Testis (tissue), 3 donors: ENCODE measurements around the gene HSPH1. TPM values are rescaled to one million over a fixed set of nuclear protein-coding genes. Genes with fewer than 3 reads are reported as not detected.

Source experiments
- DNase-seq: peaks from one replicate; pipeline ENCODE4 v3.0.0-alpha.2; 2019
- H3K27ac ChIP-seq, 2 donors: fragments of 200-600 bp; sonication (generic); one replicate each; pipeline ENCODE4 v1.5.1; 2019
- H3K27me3 ChIP-seq: fragments of 200-600 bp; sonication (generic); one replicate; pipeline ENCODE4 v1.5.1; 2019
- H3K36me3 ChIP-seq: fragments of 200-600 bp; sonication (generic); one replicate; pipeline ENCODE4 v1.5.1; 2017; ENCODE audit warnings: low read depth; ENCODE audit errors: missing control alignments
- H3K4me1 ChIP-seq: fragments of 200-600 bp; sonication (generic); one replicate; pipeline ENCODE4 v1.5.1; 2019
- H3K4me3 ChIP-seq, 2 donors: fragments of 200-600 bp; sonication (generic); one replicate each; pipeline ENCODE4 v1.5.1; 2017 to 2019
- H3K9me3 ChIP-seq: fragments of 200-600 bp; sonication (generic); one replicate; pipeline ENCODE4 v1.5.1; 2017
- POLR2A ChIP-seq: fragments of 450-650 bp; IDR thresholded peaks from one replicate; pipeline ENCODE4 v1.6.1; 2017; ENCODE audit warnings: antibody characterized with exemption, mild to moderate bottlenecking, moderate library complexity
- WGBS, 2 donors: methylation state at CpG; one replicate each; pipeline ENCODE4 v1.1.5; 2018; 5-methylcytosine and 5-hydroxymethylcytosine counted together
- intact Hi-C: fragments of 100-400 bp; cut with DNase I; formaldehyde crosslinking; loops from one replicate; pipeline ENCODE4 v1.15.1; 2023; ENCODE audit warnings: low total_unique reads
- polyA plus RNA-seq: library from polyadenylated mRNA; stranded (reverse); fragments of 350-450 nt; fragmentation: Illumina TruSeq; extraction: RNeasy Lipid Tissue Mini Kit (QIAGEN cat#74804); gene quantifications from one replicate; pipeline ENCODE4 v1.2.3, GENCODE V29; 2014; ENCODE audit warnings: low read depth, low replicate concordance; ENCODE audit not compliant: insufficient read depth
- total RNA-seq, 2 donors: library from RNA; depleted of rRNA; stranded (reverse); fragments of >200 nt; gene quantifications; one replicate each; pipeline ENCODE4 v1.2.3, GENCODE V29; 2016
- TF ChIP-seq, protein P1 (sequence below), 3 experiments: fragments of 450-650 bp in 2 of 3; fragments of 200-600 bp in 1 of 3; sonication (generic) in 1 of 3; IDR thresholded peaks; one replicate each; pipeline ENCODE4 v1.5.1; 2016 to 2019; ENCODE audit warnings: antibody characterized with exemption in 3 of 3, mild to moderate bottlenecking in 2 of 3, moderate library complexity in 1 of 3

Gene HSPH1
- total and polyA plus RNA-seq, 3 donors from 2014 or later, result 103 to 116 (median 105) TPM

DNA sequence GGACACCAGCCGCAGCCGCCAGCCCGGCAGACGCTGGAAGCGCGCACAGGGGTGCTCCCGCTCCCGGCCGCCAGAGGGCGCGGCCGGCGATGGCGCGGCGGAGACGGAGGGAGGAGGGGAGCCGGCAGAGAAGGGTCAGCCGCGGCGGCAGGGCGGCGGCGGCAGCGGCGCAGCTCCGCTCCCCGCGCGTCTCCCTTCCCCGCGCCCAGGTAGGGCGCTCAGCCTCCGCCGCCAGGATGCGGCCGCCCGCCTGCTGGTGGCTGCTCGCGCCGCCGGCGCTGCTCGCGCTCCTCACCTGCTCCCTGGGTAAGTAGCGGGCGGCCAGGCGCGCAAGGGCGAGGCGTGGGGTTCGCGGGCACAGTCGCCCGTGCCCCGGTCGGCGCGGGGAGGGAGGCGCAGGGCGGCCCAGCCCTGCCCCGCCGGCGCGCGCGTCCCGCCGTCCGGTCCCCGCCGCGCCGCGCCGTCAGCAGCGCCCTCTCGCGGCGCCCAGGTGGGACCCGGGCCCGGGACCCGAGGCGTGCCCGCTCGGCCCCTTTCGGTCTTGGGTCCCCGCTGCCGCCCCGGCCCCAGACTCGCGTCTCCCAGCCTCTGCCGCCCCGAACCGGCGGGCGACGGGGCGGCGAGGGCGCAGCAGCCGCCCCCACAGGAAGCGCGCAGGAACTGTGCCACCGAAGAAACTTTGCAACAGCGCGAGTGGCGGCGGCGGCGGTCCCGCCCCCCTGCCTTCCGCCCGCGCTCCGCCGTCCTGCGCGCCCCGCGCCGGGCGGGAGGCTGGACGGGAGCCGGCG, 38.3 kb upstream of the HSPH1 start, which contains the start of gene B3GLCT:
Gene B3GLCT (plus strand): TSS at position 127 of the 788 bp plus-strand sequence. CDS start 110 bp downstream, at position 237.
- TF ChIP-seq, protein P1, sequence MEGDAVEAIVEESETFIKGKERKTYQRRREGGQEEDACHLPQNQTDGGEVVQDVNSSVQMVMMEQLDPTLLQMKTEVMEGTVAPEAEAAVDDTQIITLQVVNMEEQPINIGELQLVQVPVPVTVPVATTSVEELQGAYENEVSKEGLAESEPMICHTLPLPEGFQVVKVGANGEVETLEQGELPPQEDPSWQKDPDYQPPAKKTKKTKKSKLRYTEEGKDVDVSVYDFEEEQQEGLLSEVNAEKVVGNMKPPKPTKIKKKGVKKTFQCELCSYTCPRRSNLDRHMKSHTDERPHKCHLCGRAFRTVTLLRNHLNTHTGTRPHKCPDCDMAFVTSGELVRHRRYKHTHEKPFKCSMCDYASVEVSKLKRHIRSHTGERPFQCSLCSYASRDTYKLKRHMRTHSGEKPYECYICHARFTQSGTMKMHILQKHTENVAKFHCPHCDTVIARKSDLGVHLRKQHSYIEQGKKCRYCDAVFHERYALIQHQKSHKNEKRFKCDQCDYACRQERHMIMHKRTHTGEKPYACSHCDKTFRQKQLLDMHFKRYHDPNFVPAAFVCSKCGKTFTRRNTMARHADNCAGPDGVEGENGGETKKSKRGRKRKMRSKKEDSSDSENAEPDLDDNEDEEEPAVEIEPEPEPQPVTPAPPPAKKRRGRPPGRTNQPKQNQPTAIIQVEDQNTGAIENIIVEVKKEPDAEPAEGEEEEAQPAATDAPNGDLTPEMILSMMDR (IDR thresholded peaks at IDR 0.05), result peak; percentile 89 to 93 (median 91)
- TF ChIP-seq POLR2A, result no peak
- Histone ChIP-seq H3K36me3 (no peaks in the 10 kb centered on the region), H3K4me1 (peaks cover 14% of the 10 kb centered on the region), H3K4me3 (peak within 1 kb of the TSS; percentile 73 to 88), H3K27me3 (no peaks in the 10 kb centered on the region), H3K27ac (peak within 1 kb of the TSS; percentile 90 to 96), H3K9me3 (no peaks in the 10 kb centered on the region)
- intact Hi-C loops, result no loop called here
- WGBS, 2 donors, result 0% methylated on average over 1 to 63 of the region's 126 CpGs
- peak; percentile 81 for DNase-seq

GRCh38 chr13:31199527-31199848, 37.8 kb upstream of the HSPH1 start:
- WGBS, 2 donors, result 11 to 12% methylated on average over 15 of the region's 15 CpGs
- H3K36me3 ChIP-seq, result no peaks in the 10 kb centered on the region
- H3K27me3 ChIP-seq, result no peaks in the 10 kb centered on the region
- no peak for TF ChIP-seq POLR2A
- TF ChIP-seq, protein P1 (IDR thresholded peaks at IDR 0.05), result no peak
- H3K4me1 ChIP-seq, result peaks cover 14% of the 10 kb centered on the region
- no peak for DNase-seq
- no peaks in the 10 kb centered on the region for H3K9me3 ChIP-seq
- intact Hi-C loops, result no loop called here
- H3K27ac ChIP-seq, result peak overlapping the region; percentile 57 to 96
- H3K4me3 ChIP-seq, result peak overlapping the region; percentile 73 to 88

GRCh38 chr13:31198519-31198918, 36.8 kb upstream of the HSPH1 start:
- Histone ChIP-seq H3K4me3 (no peak overlapping the region), H3K27ac (no peak overlapping the region), H3K36me3 (no peaks in the 10 kb centered on the region), H3K9me3 (no peaks in the 10 kb centered on the region), H3K4me1 (peaks cover 14% of the 10 kb centered on the region), H3K27me3 (no peaks in the 10 kb centered on the region)
- intact Hi-C loops, result no loop called here
- no peak for TF ChIP-seq POLR2A
- TF ChIP-seq, protein P1 (IDR thresholded peaks at IDR 0.05), result no peak
- DNase-seq, result no peak
- 56 to 86% methylated on average over 3 of the region's 3 CpGs for WGBS, 2 donors

- DNase-seq, result no peak
- H3K4me1 ChIP-seq, result peaks cover 14% of the 10 kb centered on the region
- intact Hi-C loops, result no loop called here
- TF ChIP-seq, protein P1 (IDR thresholded peaks at IDR 0.05), result no peak
- no peak for TF ChIP-seq POLR2A
- no peak overlapping the region for H3K4me3 ChIP-seq
- no peaks in the 10 kb centered on the region for H3K27me3 ChIP-seq
- no peaks in the 10 kb centered on the region for H3K36me3 ChIP-seq
- no peaks in the 10 kb centered on the region for H3K9me3 ChIP-seq
- no peak overlapping the region for H3K27ac ChIP-seq
- 91 to 94% methylated on average over 6 of the region's 6 CpGs for WGBS, 2 donors
Observed at GRCh38 chr13:31196992-31197391, 35.3 kb upstream of the HSPH1 start.

- no peak for DNase-seq
- no peaks in the 10 kb centered on the region for H3K27me3 ChIP-seq
- no peaks in the 10 kb centered on the region for H3K9me3 ChIP-seq
- H3K4me1 ChIP-seq, result peaks cover 7% of the 10 kb centered on the region
- intact Hi-C loops, result no loop called here
- H3K27ac ChIP-seq, result no peak overlapping the region
- no peaks in the 10 kb centered on the region for H3K36me3 ChIP-seq
- 96 to 97% methylated on average over 4 of the region's 4 CpGs for WGBS, 2 donors
- TF ChIP-seq POLR2A, result no peak
- TF ChIP-seq, protein P1 (IDR thresholded peaks at IDR 0.05), result no peak
- H3K4me3 ChIP-seq, result no peak overlapping the region
Observed at GRCh38 chr13:31195616-31196015, 33.9 kb upstream of the HSPH1 start.
